GM12801 (cell line): Measurements from ENCODE around the gene IRF4.

ENCODE experiments used
- TF ChIP-seq, protein P1 (sequence below): IDR thresholded peaks from one replicate; pipeline ENCODE4 v1.5.1; 2011; ENCODE audit warnings: control low read depth; ENCODE audit not compliant: insufficient read length; ENCODE audit errors: extremely low read depth

Gene IRF4

DNA sequence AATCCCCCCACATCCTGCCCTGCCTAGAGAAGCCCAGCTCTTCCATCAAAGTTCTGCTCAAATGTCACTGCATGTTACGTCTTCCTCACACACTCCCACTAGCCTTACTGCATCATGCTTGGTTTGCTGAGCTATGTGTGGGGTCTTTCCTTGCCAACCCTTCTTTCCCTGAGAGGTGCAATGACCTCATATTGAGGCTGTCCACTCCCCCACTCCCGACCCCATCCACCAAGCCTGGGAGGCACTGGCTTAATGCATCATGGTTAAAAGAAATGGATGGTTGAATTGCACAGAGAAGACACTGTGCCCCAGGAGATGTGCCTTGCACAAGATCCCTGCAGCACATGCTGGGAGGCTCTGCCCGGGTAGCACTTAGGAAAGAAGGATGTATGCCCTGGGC is 7.7 kb upstream of the IRF4 start:
- TF ChIP-seq, protein P1, sequence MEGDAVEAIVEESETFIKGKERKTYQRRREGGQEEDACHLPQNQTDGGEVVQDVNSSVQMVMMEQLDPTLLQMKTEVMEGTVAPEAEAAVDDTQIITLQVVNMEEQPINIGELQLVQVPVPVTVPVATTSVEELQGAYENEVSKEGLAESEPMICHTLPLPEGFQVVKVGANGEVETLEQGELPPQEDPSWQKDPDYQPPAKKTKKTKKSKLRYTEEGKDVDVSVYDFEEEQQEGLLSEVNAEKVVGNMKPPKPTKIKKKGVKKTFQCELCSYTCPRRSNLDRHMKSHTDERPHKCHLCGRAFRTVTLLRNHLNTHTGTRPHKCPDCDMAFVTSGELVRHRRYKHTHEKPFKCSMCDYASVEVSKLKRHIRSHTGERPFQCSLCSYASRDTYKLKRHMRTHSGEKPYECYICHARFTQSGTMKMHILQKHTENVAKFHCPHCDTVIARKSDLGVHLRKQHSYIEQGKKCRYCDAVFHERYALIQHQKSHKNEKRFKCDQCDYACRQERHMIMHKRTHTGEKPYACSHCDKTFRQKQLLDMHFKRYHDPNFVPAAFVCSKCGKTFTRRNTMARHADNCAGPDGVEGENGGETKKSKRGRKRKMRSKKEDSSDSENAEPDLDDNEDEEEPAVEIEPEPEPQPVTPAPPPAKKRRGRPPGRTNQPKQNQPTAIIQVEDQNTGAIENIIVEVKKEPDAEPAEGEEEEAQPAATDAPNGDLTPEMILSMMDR = no peak

DNA sequence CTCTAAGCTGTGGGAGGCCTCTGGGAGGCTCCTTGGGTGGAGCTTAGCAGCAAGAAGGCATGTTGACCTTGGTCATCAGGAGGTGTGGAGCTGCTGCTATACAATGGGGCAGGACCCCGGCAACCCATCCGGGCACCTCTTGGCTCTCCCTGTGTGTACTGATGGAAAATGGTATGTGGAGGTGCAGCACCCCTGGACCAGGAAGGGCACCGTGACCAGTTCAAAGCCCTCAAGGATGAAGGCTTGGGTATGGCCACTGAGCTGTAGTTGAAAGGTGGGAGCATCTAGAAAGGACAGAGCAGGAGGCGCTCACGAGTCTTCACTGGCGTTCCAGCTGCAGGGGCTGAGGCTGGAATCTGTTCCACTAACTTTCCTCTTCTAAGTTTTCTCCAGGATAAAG is 6.7 kb upstream of the IRF4 start:
- TF ChIP-seq, protein P1 = no peak

DNA sequence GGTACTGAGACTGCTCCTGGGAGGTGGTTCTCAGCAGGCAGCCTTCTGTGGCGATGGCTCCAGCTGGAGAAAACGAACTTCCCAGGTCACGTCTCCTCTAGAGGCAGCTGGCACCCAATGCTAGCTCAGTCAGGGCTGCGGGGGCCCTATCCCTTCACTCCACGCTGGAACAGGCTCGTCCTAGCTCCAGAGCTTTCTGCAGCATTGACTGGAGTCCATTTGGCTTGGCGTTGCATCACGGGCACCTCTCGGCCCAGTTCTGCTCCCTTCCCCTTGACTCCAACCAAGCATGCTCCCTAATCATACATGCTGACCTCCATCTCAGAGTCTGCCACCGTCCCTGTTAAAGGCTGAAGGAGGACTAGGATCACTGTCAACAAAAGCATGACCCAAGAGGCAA is 5.9 kb upstream of the IRF4 start:
- TF ChIP-seq, protein P1 = no peak

DNA sequence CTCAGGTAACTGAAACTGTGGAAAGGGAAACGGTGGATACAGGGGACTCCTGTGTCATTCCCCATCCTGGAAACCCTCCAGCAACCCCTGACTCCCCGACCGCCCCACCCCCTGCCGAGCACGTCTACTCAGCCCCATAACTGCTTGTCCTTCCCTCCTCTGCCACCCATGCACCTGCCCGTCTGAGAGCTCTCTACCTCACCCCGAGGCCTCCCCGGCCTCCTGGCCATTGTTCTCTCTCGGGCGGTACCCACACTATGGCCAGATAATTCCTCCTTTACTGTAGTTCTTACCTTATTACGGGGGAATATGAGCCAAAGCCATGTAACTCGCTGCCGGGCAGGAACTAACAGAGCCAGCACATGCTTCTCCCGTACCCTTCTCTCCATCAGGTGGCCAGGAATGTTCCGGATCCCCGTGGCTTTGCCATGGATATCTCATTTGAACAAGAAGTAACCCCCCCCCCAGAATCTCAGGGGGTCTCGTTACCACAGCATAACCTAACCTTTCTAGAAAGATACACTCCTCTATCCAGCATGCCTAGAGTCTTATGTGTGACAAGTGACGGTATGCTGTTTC is 4.8 kb upstream of the IRF4 start:
- TF ChIP-seq, protein P1 = no peak

DNA sequence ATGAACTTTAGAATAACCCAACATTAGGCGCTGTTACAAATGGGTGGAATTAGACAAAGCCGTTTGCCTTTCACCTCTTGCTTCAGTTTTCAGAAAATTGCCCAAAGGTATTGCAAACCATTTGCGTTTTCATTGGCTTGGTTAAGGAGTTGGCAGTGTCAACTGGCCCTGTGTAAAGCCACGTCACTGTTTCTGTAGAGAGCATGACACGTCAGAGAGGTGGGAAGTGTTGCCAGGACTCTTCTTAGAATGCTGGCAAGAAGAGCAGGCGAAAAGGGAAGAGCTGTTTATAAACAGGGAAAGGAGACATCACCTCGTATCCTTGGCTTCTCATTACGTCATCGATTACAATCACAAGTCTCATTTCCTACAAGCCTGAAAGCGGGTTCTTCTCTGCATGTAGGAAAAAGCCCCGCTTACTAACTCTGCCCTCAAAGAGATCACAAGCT is 4.2 kb upstream of the IRF4 start:
- TF ChIP-seq, protein P1 = no peak

DNA sequence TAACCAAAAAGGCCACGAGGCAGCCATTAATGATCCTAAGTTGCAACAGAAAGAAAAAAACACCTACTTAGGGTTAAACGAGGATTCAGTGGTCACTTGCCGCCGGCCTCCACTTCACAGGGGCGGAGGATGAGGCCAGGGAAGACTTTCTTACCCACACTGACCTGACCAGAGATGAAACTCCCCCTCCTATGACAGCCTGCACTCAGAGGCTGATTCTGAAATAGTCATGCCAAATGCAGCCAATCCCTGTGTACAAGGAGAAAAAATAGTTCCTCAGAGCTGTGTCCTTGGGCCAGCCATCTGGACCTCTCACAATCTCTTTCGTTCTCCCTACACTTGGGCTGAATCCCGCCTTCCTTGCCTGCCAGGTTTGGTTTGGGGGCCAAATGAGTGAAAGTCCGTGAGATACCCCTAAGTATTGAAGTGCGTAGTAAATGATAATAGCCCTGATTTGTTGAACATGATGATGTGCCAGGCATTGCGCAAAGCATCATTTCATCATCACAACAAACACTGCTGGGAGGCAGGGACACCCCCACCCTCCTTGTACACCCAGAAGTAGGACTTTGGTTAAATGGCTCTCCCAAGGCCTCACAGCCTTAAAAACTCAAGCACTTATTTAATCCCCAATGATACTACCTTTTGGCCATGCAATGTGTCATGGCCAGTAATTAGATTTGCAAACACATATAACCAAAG is 3.2 kb upstream of the IRF4 start:
- TF ChIP-seq, protein P1 = no peak

DNA sequence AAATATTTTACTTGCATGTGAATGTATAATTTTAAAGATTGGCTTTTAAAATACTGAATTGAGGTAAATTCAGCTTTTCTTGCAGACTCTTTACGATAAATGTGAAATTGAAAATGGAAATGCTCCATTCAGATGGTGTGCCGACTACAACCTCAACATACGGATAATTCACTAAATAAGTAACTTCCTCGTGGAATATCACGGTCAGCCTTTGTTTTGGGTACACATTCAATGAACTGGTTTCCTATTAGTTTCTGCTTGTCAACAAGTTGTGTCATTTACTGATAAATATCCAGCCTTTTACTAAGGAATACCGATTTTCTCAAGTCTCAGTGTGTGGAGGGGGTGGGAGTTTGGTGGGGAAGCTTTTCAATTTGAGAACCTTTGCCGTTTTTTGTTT is 2.4 kb upstream of the IRF4 start:
- TF ChIP-seq, protein P1 = no peak
